Ureter (tissue), 1 donor: Measurements from ENCODE around the gene ACAP3. TPM values are rescaled to one million over a fixed set of nuclear protein-coding genes. Genes with fewer than 3 reads are reported as not detected.

Source experiments
- DNase-seq: peaks from one replicate; pipeline ENCODE4 v3.0.0-alpha.2; 2020; ENCODE audit warnings: low spot score
- total RNA-seq: library from RNA; stranded (reverse); gene quantifications from one replicate; pipeline ENCODE4 v1.2.4, GENCODE V29; 2023
- donor health status: DM: yes; HTN: yes; CAD: no.

ACAP3 gene
- total RNA-seq, 1 donor from 2014 or later, result 77.6 TPM

GRCh38 chr1:1300352-1300739, 7.4 kb downstream of the ACAP3 start:
- DNase-seq, result no peak

DNA sequence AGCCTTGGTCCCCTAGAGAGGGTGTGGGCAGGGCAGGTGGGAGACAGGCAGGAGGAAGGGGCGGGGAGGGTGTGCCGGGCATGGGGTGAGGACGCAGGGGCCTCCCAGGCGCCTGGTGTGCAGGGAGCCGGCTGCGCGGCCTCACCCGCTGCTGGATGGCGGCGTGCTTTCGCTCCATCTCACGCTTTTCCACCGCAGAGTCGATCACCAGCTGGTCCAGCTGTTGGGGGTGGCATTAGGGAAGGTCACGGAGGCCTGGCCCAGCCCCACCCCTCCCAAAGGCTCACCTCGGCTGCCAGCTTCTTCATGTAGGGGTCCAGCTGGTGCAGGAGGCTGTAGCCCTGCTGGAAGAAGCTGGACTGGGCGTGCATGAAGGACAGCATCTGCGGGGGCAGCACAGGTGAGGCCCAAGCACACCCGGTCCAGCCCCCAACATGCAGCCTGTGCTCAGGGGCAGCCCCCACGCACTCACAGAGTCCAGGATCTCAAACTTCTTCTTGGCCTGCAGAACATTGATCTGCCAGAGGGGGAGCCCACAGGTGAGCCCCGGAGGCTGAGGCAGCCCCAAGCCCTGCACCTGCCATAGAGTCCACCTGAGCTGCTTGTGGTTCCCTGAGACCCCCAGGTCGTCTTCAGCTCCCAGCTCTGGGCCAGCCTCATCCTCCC, 7.9 kb downstream of the ACAP3 start:
- no peak for DNase-seq

- no peak for DNase-seq
Observed at GRCh38 chr1:1298861-1299685, 8.7 kb downstream of the ACAP3 start.

- DNase-seq, result no peak
Observed at GRCh38 chr1:1297802-1298424, 9.8 kb downstream of the ACAP3 start.

- DNase-seq, result no peak
Observed at GRCh38 chr1:1296070-1297061, 11.4 kb downstream of the ACAP3 start.

- DNase-seq, result no peak
Observed at GRCh38 chr1:1295154-1295923, 12.4 kb downstream of the ACAP3 start.

GRCh38 chr1:1294250-1294890, 13.4 kb downstream of the ACAP3 start:
- DNase-seq, result no peak

- no peak for DNase-seq
Observed at GRCh38 chr1:1293263-1294249, 14.2 kb downstream of the ACAP3 start.

DNA sequence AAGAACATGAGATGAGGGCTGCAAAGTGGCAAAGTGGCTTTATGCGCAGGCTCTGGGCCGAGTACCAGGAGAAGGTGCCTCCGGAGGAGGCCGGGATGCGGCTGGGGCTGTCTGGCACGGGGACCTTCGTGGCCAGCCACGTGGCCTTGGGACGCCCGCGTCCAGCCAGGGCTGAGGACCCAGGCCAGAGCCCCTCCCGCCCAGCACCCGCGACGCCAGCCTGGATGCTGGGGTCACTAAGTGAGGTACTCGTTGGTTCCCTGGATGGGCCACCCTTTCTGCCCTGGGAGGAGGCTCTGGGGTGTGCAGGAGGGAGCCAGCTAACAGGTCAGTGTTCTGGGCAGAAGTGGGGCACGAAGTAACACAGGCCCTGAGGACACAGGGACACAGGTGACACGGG, 14.9 kb downstream of the ACAP3 start:
- no peak for DNase-seq

GRCh38 chr1:1292442-1292779, 15.3 kb downstream of the ACAP3 start:
- no peak for DNase-seq

DNA sequence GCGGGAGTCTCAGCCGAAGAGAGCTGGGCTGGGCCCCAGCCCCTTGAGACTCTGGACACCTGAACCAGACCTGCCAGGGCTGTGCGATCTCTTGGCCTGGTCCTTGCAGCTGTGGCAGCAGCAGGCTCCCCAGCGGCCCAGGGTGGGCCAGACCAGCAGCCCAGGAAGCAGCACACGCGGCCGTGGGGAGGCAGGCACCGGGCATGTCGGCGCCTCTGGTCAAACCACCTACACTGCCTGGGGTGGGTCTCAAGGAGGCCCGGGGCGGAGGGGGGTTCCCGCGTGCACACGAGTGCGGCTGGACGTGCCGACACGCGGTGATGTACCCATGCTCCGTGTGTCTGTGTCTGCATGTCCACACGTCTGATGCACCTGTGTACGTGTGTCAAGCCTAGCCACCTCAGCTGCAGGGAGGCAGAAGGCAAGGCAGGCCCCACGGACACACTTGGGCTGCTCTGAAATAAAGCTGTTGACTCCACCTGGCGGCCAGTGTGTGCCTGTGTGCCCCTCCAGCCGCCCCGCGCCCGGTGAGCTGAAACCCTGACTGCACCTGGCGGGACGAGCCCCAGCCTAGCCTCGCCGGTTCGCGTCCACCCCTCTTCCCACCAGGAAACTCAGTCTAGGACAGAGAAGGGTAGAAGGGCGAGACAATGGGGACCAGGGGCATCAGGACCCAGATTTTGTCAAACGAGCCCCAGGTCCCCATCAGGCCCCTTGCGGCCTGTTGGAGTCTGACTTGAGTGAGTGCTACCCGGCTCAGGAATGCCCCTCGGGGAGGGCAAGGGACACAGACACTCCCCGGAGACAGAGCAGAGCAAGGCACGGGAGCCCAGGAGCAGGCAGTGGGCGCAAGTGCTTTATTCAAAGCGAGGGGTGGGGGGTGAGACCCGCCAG, 15.9 kb downstream of the ACAP3 start:
- DNase-seq, result peak; percentile 87

DNA sequence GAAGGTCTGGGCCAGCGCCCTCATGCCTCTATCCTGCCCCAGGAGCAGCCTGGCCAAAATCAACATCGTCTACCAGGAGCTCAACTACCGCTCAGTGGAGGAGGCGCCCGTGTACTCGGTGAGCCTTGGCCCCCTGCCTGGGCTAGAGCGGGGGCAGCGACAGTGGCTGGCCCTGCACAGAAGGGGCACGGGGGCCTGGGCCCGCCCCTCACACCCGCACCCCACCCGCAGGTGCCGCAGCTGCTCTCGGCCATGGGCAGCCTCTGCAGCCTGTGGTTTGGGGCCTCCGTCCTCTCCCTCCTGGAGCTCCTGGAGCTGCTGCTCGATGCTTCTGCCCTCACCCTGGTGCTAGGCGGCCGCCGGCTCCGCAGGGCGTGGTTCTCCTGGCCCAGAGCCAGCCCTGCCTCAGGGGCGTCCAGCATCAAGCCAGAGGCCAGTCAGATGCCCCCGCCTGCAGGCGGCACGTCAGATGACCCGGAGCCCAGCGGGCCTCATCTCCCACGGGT, 16.7 kb downstream of the ACAP3 start:
- DNase-seq, result no peak

GRCh38 chr1:1290238-1290731, 17.4 kb downstream of the ACAP3 start:
- no peak for DNase-seq

GRCh38 chr1:1287288-1288110, 20.2 kb downstream of the ACAP3 start:
- DNase-seq, result no peak

GRCh38 chr1:1286313-1287261, 21.1 kb downstream of the ACAP3 start:
- no peak for DNase-seq
